Measurements from ENCODE around the gene SEMA4F.

- no peak for TF ChIP-seq GATA2 (IDR thresholded peaks at IDR 0.05; ENCODE audit: low read depth, low read length)
- TF ChIP-seq GATA3 (IDR thresholded peaks at IDR 0.05; ENCODE audit: low read depth, low read length): no peak
These were observed 19.9 kb downstream of the SEMA4F start for GRCh38 chr2:74673826-74674528.
